Esophagus (tissue), 2 donors: Measurements from ENCODE around the gene SGF29. TPM values are rescaled to one million over a fixed set of nuclear protein-coding genes. Genes with fewer than 3 reads are reported as not detected.
A peak's percentile ranks its signal among the peaks of the same experiment; 100 is the strongest.
"Not testable (repeated sequence)": the region's sequence is repeated elsewhere in the genome, so short reads cannot be mapped to it uniquely, and the experiment has no call there.

Experiments
- H3K27ac ChIP-seq, 2 donors: one replicate each; pipeline ENCODE4 v1.5.1; 2013; ENCODE audit warnings: low read depth in 2 of 2, mild to moderate bottlenecking in 2 of 2, inconsistent platforms in 1 of 2, low read length in 1 of 2, moderate library complexity in 1 of 2
- H3K27me3 ChIP-seq, 2 donors: one replicate each; pipeline ENCODE4 v1.6.1; 2013; ENCODE audit warnings: low read length in 2 of 2, control low read depth in 1 of 2, mild to moderate bottlenecking in 1 of 2; ENCODE audit not compliant: insufficient read depth in 2 of 2, control insufficient read depth in 1 of 2
- H3K36me3 ChIP-seq, 2 donors: one replicate each; pipeline ENCODE4 v1.6.1; 2013; ENCODE audit warnings: low read length in 1 of 2; ENCODE audit not compliant: control insufficient read depth in 2 of 2, insufficient read depth in 2 of 2
- H3K4me1 ChIP-seq, 2 donors: one replicate each; pipeline ENCODE4 v1.6.1; 2013; ENCODE audit warnings: low read length in 1 of 2; ENCODE audit not compliant: control insufficient read depth in 2 of 2, insufficient read depth in 2 of 2
- H3K4me3 ChIP-seq, 2 donors: one replicate each; pipeline ENCODE4 v1.5.1; 2013; ENCODE audit warnings: low read length in 2 of 2, mild to moderate bottlenecking in 2 of 2, low read depth in 1 of 2, moderate library complexity in 1 of 2
- H3K9me3 ChIP-seq, 2 donors: one replicate each; pipeline ENCODE4 v1.6.1; 2013; ENCODE audit warnings: mild to moderate bottlenecking in 2 of 2, low read depth in 1 of 2, low read length in 1 of 2, moderate library complexity in 1 of 2; ENCODE audit not compliant: control insufficient read depth in 2 of 2, insufficient read depth in 1 of 2
- WGBS, 2 donors: extraction: QIAGEN DNeasy Blood & Tissue Kit; methylation state at CpG; one replicate each; pipeline ENCODE4 v1.1.7; 2013; 5-methylcytosine and 5-hydroxymethylcytosine counted together
- polyA plus RNA-seq, 2 donors: library from polyadenylated mRNA; stranded (reverse); fragments of 200-250 nt; gene quantifications; one replicate each; pipeline ENCODE4 v1.2.3, GENCODE V29; 2013
- donor health status: healthy with polysubstance abuse.
- donor health status: Bipolar disorder and iron deficiency.

Gene SGF29
- polyA plus RNA-seq, 2 donors, result 16.3 to 17.6 TPM

DNA sequence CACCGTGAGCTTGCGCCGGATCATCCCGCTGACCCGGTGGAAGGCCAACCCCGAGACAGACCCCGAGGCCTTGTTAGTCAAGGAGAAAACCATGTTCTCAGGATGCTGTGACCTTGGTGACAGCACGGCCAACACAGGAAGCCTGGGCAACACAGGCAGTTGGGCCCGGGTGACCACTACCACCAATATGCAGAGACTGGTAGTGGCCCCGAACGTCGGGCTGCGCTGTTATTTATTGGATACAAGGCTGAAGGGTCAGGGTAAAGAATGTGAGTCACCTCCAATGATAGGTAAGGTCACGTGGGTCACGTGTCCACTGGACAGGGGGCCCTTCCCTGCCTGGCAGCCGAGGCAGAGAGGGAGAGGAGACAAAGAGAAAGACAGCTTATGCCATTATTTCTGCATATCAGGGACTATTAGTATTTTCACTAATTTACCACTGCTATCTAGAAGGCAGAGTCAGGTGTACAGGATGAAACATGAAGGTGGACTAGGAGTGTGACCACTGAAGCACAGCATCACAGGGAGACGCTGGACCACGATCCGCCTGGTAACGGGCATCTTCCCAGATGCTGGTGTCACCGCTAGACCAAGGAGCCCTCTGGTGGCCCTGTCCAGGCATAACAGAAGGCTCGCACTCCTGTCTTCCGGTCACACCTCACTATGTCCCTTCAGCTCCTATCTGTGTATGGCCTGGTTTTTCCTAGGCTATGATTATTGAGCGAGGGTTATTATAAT lies 61.9 kb downstream of the SGF29 start:
- H3K4me3 ChIP-seq, H3K27me3 ChIP-seq, H3K4me1 ChIP-seq, H3K9me3 ChIP-seq, H3K36me3 ChIP-seq, H3K27ac ChIP-seq: not testable (repeated sequence)
- 52% methylated on average over 14 to 17 of the region's 24 CpGs for WGBS, 2 donors

DNA sequence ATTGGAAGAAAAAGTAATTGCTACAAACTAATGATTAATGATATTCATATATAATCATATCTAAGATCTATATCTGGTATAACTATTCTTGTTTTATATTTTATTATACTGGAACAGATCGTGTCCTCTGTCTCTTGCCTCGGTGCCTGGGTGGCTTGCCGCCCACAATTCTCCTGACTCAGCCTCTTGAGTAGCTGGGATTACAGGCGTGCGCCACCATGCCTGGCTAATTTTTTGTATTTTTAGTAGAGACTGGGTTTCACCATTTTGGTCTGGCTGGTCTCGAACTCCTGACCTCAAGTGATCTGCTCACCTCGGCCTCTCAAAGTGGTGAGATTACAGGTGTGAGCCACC lies 62.5 kb downstream of the SGF29 start:
- H3K36me3 ChIP-seq, H3K27ac ChIP-seq, H3K9me3 ChIP-seq, H3K4me1 ChIP-seq, H3K27me3 ChIP-seq, H3K4me3 ChIP-seq: not testable (repeated sequence)
- 75 to 83% methylated on average over 7 of the region's 7 CpGs for WGBS, 2 donors

DNA sequence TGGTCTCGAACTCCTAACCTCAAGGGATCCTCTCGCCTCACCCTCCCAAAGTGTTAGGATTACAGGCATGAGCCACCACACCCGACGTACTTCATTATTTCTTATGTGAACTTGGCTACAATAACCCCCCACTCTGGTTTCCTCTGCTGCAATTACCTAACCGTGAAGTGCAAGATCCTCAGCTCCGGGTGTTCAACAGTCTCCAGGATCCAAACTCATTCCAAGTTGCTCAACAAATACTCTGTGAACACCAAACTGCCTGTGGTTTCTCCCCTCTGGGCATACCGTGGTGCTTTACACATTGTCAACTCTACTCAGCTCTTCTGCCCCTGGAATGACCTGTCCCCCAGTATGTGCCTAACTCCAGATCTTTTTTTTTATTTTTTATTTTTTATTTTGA lies 62.9 kb downstream of the SGF29 start:
- 73 to 81% methylated on average over 7 of the region's 7 CpGs for WGBS, 2 donors
- Histone ChIP-seq H3K4me1 (no peaks in the 10 kb centered on the region), H3K27ac (no peak overlapping the region), H3K9me3 (no peaks in the 10 kb centered on the region), H3K27me3 (no peaks in the 10 kb centered on the region), H3K4me3 (no peak overlapping the region), H3K36me3 (no peaks in the 10 kb centered on the region)

DNA sequence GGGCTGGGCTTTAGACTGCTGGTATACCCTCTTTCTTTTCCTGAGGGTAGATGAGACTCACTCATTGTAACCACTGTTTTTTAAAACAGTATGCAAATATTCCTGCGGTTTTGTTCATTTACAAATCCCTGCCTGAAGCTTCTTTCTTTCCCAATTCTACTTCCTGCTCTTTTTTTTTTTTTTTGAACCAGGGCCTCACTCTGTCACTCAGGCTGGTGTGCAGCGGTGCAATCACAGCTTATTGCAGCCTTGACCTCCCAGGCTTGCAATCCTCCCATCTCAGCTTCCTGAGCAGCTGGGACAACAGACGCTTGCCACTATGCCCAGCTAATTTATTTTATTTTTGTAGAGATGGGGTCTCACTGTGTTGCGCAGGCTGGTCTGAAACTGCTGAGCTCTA lies 64.2 kb downstream of the SGF29 start:
- 58 to 62% methylated on average over 4 of the region's 4 CpGs for WGBS, 2 donors
- Histone ChIP-seq H3K27me3 (no peaks in the 10 kb centered on the region), H3K9me3 (no peaks in the 10 kb centered on the region), H3K4me3 (no peak overlapping the region), H3K27ac (no peak overlapping the region), H3K4me1 (peaks cover 0 to 4% of the 10 kb centered on the region in 2 donors), H3K36me3 (no peaks in the 10 kb centered on the region)

DNA sequence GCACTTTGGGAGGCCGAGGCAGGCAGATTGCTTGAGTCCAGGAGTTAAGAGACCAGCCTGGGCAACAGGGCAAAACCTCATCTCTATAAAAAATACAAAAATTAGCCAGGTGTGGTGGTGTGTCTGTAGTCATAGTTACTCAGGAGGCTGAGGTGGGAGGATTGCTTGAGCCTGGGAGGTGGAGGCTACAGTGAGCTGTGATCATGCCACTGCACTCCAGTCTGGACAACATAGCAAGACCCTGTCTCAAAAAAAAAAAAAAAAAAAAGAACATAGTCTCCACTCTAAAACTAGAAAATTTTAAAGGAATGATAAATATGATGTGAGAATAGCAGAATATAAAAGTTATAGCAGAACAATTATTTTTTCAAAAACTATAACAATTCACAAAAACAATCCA lies 66.6 kb downstream of the SGF29 start:
- 71 to 81% methylated on average over 1 of the region's 1 CpG for WGBS, 2 donors
- H3K4me1 ChIP-seq, H3K27ac ChIP-seq, H3K27me3 ChIP-seq, H3K9me3 ChIP-seq, H3K36me3 ChIP-seq, H3K4me3 ChIP-seq: not testable (repeated sequence)

DNA sequence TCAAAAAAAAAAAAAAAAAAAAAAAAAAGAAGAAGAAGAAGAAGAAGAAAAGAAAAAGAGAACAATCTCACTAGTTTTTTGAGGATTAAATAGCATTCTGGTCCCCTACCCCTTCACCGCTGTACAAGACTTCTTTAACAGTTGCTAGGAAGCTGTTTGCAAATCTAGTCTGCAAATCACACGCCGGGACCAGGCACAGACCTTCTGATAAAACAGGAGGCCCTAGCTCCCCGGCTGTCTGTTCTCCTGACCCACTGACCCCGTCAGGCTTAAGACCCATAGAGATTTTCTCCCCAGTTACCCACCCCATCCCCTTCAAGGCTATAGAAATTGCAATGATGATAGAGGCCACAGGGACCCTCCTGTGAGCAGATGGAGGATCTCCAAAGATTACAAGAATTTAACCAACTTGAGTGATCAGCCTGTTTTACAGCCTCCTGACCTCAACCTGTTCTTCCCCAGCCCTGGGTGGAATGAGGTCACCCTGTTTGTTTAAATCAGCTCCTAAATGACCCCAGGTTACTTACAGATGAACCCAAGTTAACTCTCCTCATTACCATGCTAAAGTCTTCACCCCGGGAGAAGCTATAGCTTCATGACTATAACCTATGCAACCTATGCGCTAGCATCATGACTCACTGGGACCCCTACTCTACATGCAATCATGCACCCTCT lies 67.9 kb downstream of the SGF29 start:
- Histone ChIP-seq H3K9me3 (no peaks in the 10 kb centered on the region), H3K36me3 (no peaks in the 10 kb centered on the region), H3K27me3 (no peaks in the 10 kb centered on the region), H3K4me1 (peaks cover 0 to 4% of the 10 kb centered on the region in 2 donors), H3K4me3 (no peak overlapping the region), H3K27ac (no peak overlapping the region)
- 72 to 85% methylated on average over 7 of the region's 7 CpGs for WGBS, 2 donors

DNA sequence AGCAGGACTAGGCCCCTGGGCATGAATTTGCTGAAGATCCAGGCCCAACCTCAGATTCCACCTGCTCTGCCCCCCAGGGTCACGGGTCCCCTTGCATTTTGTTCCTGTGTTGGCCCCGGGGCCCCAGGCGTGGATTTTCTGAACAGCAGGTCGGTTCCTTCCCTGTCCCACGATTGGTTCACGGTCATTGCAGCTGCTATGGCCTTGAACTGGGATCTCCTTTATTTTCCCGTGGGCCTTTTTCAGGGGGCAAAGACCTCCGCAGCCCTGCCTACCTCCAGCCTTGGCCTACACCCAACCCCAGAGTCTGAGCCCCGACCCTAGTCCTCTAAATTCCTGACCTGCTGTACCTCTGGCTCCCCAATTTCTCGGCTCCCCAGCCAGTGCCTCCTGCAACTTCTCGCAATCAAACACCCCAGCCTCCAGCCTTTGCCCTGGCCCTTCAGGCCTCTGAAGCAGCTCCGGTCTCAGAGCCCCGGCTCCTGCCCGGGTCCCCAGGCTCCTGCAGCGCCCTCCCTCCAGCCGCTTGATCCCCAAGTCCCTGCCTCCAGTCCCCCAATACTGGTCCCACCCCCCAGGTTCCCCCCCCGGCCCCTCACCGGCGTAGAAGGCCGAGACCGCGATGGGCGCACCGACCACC lies 68.9 kb downstream of the SGF29 start:
- peak overlapping the region; percentile 51 to 65 for H3K4me3 ChIP-seq
- not testable (repeated sequence) for H3K36me3 ChIP-seq, H3K4me1 ChIP-seq, H3K9me3 ChIP-seq, H3K27ac ChIP-seq, H3K27me3 ChIP-seq
- 33 to 36% methylated on average over 22 to 24 of the region's 24 CpGs for WGBS, 2 donors

DNA sequence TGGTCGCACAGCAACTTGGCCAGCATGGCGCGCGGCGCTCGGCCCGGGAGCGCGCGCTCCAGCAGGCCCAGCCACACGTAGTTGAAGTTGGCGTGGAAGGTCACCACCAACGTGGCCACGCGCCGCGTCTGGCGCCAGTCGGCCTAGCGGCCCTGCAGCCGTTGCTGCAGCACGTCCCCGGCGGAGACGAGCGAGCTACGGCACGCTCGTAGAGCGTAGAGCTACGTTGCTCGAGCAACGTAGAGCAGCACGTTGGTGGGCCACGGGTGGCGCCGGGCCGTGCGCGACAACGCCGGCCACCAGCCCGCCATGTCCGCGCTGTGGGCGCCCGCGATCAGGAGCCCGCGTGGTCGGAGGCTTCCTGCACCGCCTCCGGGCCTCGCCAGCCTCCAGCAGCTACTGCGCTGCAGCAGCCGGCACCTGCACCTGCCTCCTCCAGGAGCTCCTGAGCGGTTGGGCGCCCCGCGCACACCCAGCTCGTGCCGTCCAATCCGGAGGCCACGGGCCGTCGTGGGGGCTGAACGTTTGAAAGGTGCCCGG lies 69.5 kb downstream of the SGF29 start:
- Histone ChIP-seq H3K9me3 (no peaks in the 10 kb centered on the region), H3K27me3 (no peaks in the 10 kb centered on the region), H3K4me3 (peak overlapping the region; percentile 51 to 65), H3K36me3 (no peaks in the 10 kb centered on the region), H3K27ac (no peak overlapping the region), H3K4me1 (peaks cover 0 to 4% of the 10 kb centered on the region in 2 donors)
- WGBS, 2 donors, result 1 to 5% methylated on average over 61 to 68 of the region's 68 CpGs

DNA sequence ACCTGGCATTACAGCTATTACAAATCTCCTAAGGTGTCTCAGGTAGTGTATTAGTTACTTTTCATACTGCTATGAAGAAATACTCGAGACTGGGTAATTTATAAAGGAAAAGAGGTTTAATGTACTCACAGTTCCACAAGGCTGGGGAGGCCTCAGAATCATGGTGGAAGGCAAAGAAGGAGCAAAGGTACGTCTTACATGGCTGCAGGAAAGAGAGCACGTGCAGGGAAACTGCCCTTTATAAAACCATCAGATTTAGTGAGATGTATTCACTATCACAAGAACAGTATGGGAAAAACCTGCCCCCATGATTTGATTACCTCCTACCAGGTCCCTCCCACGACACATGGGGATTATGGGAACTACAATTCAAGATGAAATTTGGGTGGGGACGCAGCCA lies 77.2 kb downstream of the SGF29 start:
- not testable (repeated sequence) for H3K4me1 ChIP-seq, H3K9me3 ChIP-seq, H3K36me3 ChIP-seq, H3K27me3 ChIP-seq, H3K4me3 ChIP-seq, H3K27ac ChIP-seq
- WGBS, 2 donors, result 76 to 78% methylated on average over 4 of the region's 5 CpGs
